Mucosa of descending colon (tissue), 3 donors: ENCODE measurements around the gene RANBP10. TPM values are rescaled to one million over a fixed set of nuclear protein-coding genes. Genes with fewer than 3 reads are reported as not detected.

Source experiments
- ATAC-seq: fragments of 200-7000 bp; cut with Tn5 transposase; one replicate; pipeline ENCODE4 v1.9.1; 2020; ENCODE audit warnings: mild to moderate bottlenecking, moderate library complexity
- DNase-seq, 3 donors: peaks; one replicate each; pipeline ENCODE4 v3.0.0-alpha.2; 2020
- H3K36me3 ChIP-seq: fragments of 200-600 bp; one replicate; pipeline ENCODE4 v1.8.0; 2021; ENCODE audit warnings: low read depth, mild to moderate bottlenecking
- H3K4me1 ChIP-seq: fragments of 200-600 bp; one replicate; pipeline ENCODE4 v1.8.0; 2021; ENCODE audit warnings: low read depth, mild to moderate bottlenecking
- H3K4me3 ChIP-seq: fragments of 200-600 bp; one replicate; pipeline ENCODE4 v1.8.0; 2021; ENCODE audit warnings: mild to moderate bottlenecking
- H3K9me3 ChIP-seq: fragments of 200-600 bp; one replicate; pipeline ENCODE4 v1.8.0; 2021; ENCODE audit warnings: mild to moderate bottlenecking
- intact Hi-C, 2 donors: fragments of 100-400 bp; cut with DNase I in 1 of 2; cut with micrococcal nuclease in 1 of 2; formaldehyde crosslinking; loops; one replicate each; pipeline versions ENCODE4 v1.11.0 to v1.11.1; 2022; cut with DNase I, micrococcal nuclease
- long read RNA-seq, 2 donors: library from polyadenylated mRNA; unstranded; transcript quantifications; one replicate each; pipeline ENCODE4 v2.0.0, GENCODE V29; 2019 to 2021
- total RNA-seq, 3 donors: library from RNA; stranded (reverse); fragmentation: NEBNext Ultra II Directional in 2 of 3; extraction: Animal tissue kit (Norgen Biotek cat#: 25700) in 2 of 3; gene quantifications; one replicate each; pipeline versions ENCODE4 v1.2.1 to v1.2.4, GENCODE V29; 2021 to 2023
- TF ChIP-seq, protein P1 (sequence below): fragments of 200-600 bp; IDR thresholded peaks from one replicate; pipeline ENCODE4 v1.8.0; 2022; ENCODE audit warnings: antibody characterized with exemption, mild to moderate bottlenecking
- donor health status: DM: no; HTN: no; CAD: no; lungs with moderate emphysema.
- donor health status: DM: no; HTN: no; CAD: no.
- donor health status: DM: no; HTN: yes; CAD: no.

RANBP10 gene
- total RNA-seq, result 10 to 100 TPM; 19.6 to 24.1 (median 20.6) TPM
- long read RNA-seq, donor 1, full-length matches to known transcripts, result 3 of 18 reads
- long read RNA-seq, donor 1, partial matches to known transcripts, result 13 of 18 reads
- long read RNA-seq, donor 1, other reads (novel, unspliced or antisense), result 2 of 18 reads
- long read RNA-seq, donor 2, partial matches to known transcripts, result 1 of 2 reads
- long read RNA-seq, donor 2, other reads (novel, unspliced or antisense), result 0 of 2 reads

DNA sequence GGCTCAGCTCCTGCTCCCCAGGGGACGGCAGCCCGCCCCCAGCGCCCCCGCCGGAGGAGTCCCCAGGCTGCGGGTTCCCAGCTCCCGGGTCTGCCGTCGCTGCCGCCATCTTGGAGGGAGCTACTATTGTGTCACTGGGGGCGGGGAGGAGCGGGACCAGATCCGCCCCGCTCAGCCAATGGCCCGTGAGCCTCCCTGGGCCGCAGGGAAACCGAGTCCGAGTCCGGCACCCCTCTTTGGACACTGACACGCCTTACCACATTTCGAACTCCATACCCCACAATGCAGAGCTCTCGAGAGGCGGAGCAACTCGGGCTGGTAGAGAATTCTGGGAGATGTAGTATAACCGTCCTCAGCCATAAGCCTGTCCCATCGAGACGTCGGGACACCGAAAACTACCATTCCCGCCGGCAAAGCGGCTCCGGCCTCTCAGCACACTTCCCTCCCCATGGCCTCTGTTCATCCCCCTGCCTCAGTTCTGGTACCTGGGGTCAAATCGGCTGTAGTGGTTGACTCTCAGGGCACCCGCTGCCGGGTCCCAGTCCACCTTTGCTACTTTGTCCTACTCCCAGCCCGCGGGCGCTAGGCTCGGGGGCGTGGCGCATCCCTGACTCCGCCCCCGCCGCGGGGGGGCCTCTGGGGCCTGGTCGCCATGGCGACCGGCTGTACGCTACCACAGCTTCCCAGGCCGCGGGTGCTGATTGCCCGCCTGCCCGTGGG, at the start of gene RANBP10, which contains the start of gene TSNAXIP1:
RANBP10 (minus strand) TSS at position 133 of the 720 bp plus-strand sequence; CDS start at position 109, 24 bp downstream.
TSNAXIP1 (plus strand) TSS at position 462 of the 720 bp plus-strand sequence. CDS start 261 bp downstream, outside the sequence.
- ATAC-seq, result peak; percentile 95
- H3K4me1 ChIP-seq, result peaks cover 18% of the 10 kb centered on the region
- no peaks in the 10 kb centered on the region for H3K36me3 ChIP-seq
- TF ChIP-seq, protein P1, sequence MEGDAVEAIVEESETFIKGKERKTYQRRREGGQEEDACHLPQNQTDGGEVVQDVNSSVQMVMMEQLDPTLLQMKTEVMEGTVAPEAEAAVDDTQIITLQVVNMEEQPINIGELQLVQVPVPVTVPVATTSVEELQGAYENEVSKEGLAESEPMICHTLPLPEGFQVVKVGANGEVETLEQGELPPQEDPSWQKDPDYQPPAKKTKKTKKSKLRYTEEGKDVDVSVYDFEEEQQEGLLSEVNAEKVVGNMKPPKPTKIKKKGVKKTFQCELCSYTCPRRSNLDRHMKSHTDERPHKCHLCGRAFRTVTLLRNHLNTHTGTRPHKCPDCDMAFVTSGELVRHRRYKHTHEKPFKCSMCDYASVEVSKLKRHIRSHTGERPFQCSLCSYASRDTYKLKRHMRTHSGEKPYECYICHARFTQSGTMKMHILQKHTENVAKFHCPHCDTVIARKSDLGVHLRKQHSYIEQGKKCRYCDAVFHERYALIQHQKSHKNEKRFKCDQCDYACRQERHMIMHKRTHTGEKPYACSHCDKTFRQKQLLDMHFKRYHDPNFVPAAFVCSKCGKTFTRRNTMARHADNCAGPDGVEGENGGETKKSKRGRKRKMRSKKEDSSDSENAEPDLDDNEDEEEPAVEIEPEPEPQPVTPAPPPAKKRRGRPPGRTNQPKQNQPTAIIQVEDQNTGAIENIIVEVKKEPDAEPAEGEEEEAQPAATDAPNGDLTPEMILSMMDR, result no peak
- H3K9me3 ChIP-seq, result no peaks in the 10 kb centered on the region
- intact Hi-C loops, result no loop called here
- H3K4me3 ChIP-seq, result peak within 1 kb of the TSS; percentile 81
- peak; percentile 96 to 97 (median 96) for DNase-seq

DNA sequence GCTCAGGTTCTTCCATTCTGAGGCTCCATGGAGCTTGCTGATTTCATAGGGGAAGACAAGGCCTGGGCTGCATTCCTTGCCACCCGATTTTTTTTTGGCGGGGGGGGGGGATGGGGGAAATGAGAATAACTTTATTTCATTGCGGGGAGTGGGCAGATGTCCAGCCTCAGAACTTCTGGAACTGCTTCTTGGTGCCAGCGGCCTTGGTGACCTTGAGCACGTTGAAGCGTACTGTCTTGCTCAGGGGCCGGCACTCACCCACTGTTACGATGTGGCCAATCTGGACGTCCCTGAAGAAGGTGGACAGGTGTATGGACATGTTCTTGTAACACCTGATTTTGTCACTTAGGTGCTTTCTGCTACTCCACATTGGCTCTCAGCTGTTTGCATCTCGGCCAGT, 49.4 kb upstream of the RANBP10 start:
- DNase-seq, result no peak
- TF ChIP-seq, protein P1, result no peak
- Histone ChIP-seq H3K9me3 (no peaks in the 10 kb centered on the region), H3K4me1 (peaks cover 24% of the 10 kb centered on the region), H3K36me3 (no peaks in the 10 kb centered on the region), H3K4me3 (no peak overlapping the region)
- ATAC-seq, result no peak
- intact Hi-C loops, result no loop called here

DNA sequence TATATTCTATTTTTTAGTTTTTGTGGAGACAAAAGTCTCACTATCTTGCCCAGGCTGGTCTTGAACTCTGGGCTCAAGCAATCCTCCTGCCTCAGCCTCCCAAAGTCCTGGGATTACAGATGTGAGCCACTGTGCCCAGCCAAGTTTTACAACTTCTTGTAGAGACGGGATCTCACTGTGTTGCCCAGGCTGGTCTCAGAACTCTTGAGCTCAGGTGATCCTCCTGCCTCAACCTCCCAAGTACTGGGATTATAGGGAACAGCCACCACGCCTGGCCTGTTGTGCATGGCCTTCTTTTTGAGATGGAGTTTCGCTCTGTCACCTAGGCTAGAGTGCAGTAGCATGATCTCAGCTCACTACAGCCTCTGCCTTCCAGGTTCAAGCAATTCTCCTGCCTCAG, 47.3 kb upstream of the RANBP10 start:
- no peaks in the 10 kb centered on the region for H3K9me3 ChIP-seq
- DNase-seq (no peak), ATAC-seq (no peak)
- H3K36me3 ChIP-seq, result no peaks in the 10 kb centered on the region
- intact Hi-C loops, result no loop called here
- TF ChIP-seq, protein P1, result no peak
- H3K4me3 ChIP-seq, result no peak overlapping the region
- peaks cover 23% of the 10 kb centered on the region for H3K4me1 ChIP-seq

DNA sequence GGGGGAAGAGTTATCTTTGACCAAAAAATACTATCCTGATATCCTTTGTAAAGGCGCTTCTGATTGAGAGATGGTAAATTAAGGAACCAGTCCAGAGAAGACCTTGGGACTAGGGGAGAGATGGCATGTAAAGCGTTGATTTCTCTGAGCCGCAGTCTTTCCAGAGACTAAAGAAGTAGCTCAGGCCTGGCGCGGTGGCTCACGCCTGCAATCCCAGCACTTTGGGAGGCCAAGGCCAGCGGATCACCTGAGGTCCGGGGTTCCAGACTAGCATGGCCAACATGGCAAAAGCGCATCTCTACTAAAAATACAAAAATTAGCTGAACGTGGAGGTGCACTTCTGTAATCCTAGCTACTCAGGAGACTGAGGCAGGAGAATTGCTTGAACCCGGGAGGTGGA, 41.8 kb upstream of the RANBP10 start:
- Histone ChIP-seq H3K9me3 (no peaks in the 10 kb centered on the region), H3K4me1 (peaks cover 40% of the 10 kb centered on the region), H3K36me3 (no peaks in the 10 kb centered on the region), H3K4me3 (no peak overlapping the region)
- DNase-seq, result no peak
- intact Hi-C loops, result no loop called here
- TF ChIP-seq, protein P1, result no peak
- no peak for ATAC-seq

DNA sequence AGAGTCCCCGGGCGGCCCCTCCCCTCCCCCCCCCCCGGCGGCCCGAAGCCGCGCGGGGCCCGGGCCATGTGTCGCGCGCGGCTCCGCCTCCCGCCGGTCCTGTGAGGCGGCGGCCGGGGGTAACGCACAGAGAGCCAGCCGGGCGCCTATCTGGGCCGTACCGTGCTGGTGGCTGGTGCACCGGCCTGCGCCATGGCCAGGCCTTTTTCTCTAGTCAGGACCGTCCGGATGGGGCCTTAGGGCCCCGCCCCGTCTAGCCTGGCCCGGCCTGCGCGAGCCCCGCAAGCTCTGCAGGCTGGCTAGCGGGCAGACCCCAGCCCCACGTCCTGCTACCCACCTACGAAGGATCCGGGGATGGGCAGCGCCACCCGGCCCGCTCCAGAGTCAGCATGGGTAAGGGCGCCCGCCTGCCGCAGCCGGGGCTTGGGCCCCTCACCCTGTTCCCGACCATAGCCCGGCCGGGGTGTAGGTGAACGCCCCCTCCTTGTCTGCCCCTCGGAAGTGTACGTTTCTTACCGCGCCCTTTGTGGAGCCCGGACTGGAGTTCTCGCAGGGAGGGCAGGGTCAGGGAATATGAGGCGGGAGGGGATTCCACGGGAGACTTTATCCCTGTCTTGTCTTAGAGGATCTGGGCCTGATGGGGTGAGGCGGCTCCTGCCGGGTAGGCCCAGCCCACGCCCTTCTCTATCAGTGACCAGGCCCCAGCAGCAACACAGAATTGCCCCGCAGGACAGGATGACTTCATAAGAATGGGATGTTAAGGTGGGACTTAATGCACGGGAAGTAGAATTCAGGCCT, 40.9 kb upstream of the RANBP10 start, which contains the start of gene CENPT:
CENPT (minus strand) TSS at position 630 of the 798 bp plus-strand sequence. CDS start 13,834 bp downstream, outside the sequence.
- Histone ChIP-seq H3K4me1 (peaks cover 40% of the 10 kb centered on the region), H3K36me3 (no peaks in the 10 kb centered on the region), H3K4me3 (peak within 1 kb of the TSS; percentile 91), H3K9me3 (no peaks in the 10 kb centered on the region)
- DNase-seq (peak; percentile 52 to 78 (median 60)), ATAC-seq (peak; percentile 69)
- intact Hi-C loops, result no loop called here
- TF ChIP-seq, protein P1, result no peak
